Common myeloid progenitor, CD34-positive (primary cell): Measurements from ENCODE around the gene NPC1L1.
A peak's percentile ranks its signal among the peaks of the same experiment; 100 is the strongest.

ENCODE experiments used
- CTCF ChIA-PET: fragments of 350-600 bp; sonication (Branson Sonifier 250); formaldehyde crosslinking; loops from one replicate; lab custom pipeline; 2021; ENCODE audit warnings: antibody characterized with exemption; lab: Charles Lee
- POLR2A ChIA-PET: fragments of 350-600 bp; sonication (Branson Sonifier 250); formaldehyde crosslinking; loops from one replicate; lab custom pipeline; 2021; ENCODE audit warnings: antibody characterized with exemption; lab: Charles Lee
- DNase-seq, 3 donors: peaks; one replicate each; pipeline versions ENCODE4 v3.0.0 to v3.0.0-alpha.2; 2013
- H3K27ac ChIP-seq, 2 experiments: 1 replicate in 1 of 2; 2 replicates in 1 of 2; pipeline ENCODE4 v1.7.0; 2013; ENCODE audit warnings: inconsistent platforms in 2 of 2, low read length in 2 of 2, mild to moderate bottlenecking in 2 of 2, low read depth in 1 of 2, moderate library complexity in 1 of 2; ENCODE audit not compliant: severe bottlenecking in 2 of 2, insufficient read depth in 1 of 2, poor library complexity in 1 of 2
- H3K27me3 ChIP-seq, 5 experiments: replicated peaks in 2 of 5; 1 replicate in 3 of 5; 2 replicates in 2 of 5; pipeline versions ENCODE4 v1.6.1 to v1.7.0; 2013; ENCODE audit warnings: low read length in 4 of 5, mild to moderate bottlenecking in 2 of 5, moderate library complexity in 2 of 5, inconsistent platforms in 1 of 5; ENCODE audit not compliant: insufficient read depth in 5 of 5, control insufficient read depth in 4 of 5
- H3K36me3 ChIP-seq, 4 experiments: 1 replicate in 2 of 4; 2 replicates in 2 of 4; pipeline versions ENCODE4 v1.6.1 to v1.7.0; 2013; ENCODE audit warnings: low read length in 3 of 4, control low read depth in 1 of 4, mild to moderate bottlenecking in 1 of 4; ENCODE audit not compliant: control insufficient read depth in 4 of 4, insufficient read depth in 4 of 4
- H3K4me1 ChIP-seq, 4 experiments: 1 replicate in 3 of 4; 2 replicates in 1 of 4; pipeline versions ENCODE4 v1.6.1 to v1.7.1; 2013; ENCODE audit warnings: low read length in 3 of 4, mild to moderate bottlenecking in 3 of 4, control low read depth in 1 of 4, inconsistent platforms in 1 of 4, moderate library complexity in 1 of 4; ENCODE audit not compliant: control insufficient read depth in 4 of 4, insufficient read depth in 4 of 4; ENCODE audit errors: control extremely low read depth in 1 of 4
- H3K4me3 ChIP-seq, 7 experiments: 1 replicate in 4 of 7; 2 replicates in 3 of 7; pipeline versions ENCODE4 v1.5.1 to v1.7.0; 2013; ENCODE audit warnings: mild to moderate bottlenecking in 7 of 7, low read length in 6 of 7, moderate library complexity in 6 of 7, inconsistent platforms in 2 of 7, low read depth in 2 of 7, control low read depth in 1 of 7; ENCODE audit not compliant: insufficient read depth in 4 of 7, control insufficient read depth in 1 of 7; ENCODE audit errors: extremely low read depth in 1 of 7
- H3K9me3 ChIP-seq, 5 experiments: 1 replicate in 4 of 5; 2 replicates in 1 of 5; pipeline versions ENCODE4 v1.6.1 to v1.7.1; 2013; ENCODE audit warnings: low read length in 4 of 5, mild to moderate bottlenecking in 2 of 5, inconsistent platforms in 1 of 5, low read depth in 1 of 5, moderate library complexity in 1 of 5; ENCODE audit not compliant: control insufficient read depth in 4 of 5, insufficient read depth in 2 of 5; ENCODE audit errors: control extremely low read depth in 1 of 5
- WGBS: methylation state at CpG from one replicate; pipeline ENCODE4 v1.1.5; 2013; ENCODE audit not compliant: insufficient coverage; 5-methylcytosine and 5-hydroxymethylcytosine counted together

The NPC1L1 gene

DNA sequence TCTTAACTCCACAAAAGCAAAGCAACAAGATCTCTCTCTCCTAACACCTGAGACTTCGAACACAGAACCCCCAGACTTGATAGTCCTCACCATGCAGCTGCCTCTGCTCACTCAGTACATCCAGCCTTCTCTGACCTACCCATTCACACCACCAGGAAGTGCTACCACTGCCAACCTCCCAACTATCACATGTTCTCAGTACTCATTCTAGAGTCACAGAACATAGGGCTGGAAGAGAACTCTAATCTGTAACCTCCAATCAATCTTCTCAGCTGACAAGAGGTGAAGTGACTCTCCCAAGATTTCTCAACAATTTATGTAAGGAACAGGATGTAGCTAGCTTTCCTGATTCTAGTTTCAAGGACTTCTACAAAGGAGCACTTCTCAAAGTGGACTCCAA, 54.4 kb downstream of the NPC1L1 start:
- CTCF ChIA-PET = interaction anchor here (1.3 kb wide), 1 partner anchor 9 kb away, joined by 4 read pairs; no protein-coding TSS in a partner anchor
- 100% methylated on average over 1 of the region's 1 CpG for WGBS

DNA sequence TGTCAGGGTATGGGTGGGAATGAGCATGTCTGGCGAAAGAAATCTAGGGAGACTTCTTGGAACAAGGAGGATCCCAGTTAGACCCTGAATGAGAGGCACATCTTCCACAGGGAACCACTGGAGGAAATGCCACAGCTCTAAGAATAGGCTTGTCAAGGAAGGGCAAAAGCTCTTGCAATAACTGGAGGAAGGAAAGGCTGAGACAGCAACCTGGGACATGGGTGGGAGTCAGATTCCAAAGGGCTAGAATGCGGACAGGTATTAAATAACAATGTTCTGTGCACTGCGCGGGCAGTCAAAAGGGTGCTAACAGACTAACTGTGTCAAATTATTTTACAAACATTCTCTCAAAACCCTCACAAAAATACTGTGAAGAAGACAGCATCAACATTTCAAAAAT, 55.1 kb downstream of the NPC1L1 start:
- POLR2A ChIA-PET = no interaction called here
- H3K27ac ChIP-seq = no peak overlapping the region
- no peaks in the 10 kb centered on the region for H3K27me3 ChIP-seq
- H3K4me1 ChIP-seq = peaks cover 9 to 23% (median 16%) of the 10 kb centered on the region in 4 experiments
- peaks cover 6 to 27% (median 12%) of the 10 kb centered on the region in 5 experiments for H3K9me3 ChIP-seq
- DNase-seq = no peak
- H3K4me3 ChIP-seq = no peak overlapping the region
- H3K36me3 ChIP-seq = peaks cover 37 to 53% (median 41%) of the 10 kb centered on the region in 4 experiments
- CTCF ChIA-PET = no interaction called here
- WGBS = 92% methylated on average over 1 of the region's 4 CpGs

More for the DNA sequence above, 54.4 kb downstream of the NPC1L1 start:
- Histone ChIP-seq H3K4me1 (peaks cover 12 to 28% (median 17%) of the 10 kb centered on the region in 4 experiments), H3K27me3 (no peaks in the 10 kb centered on the region), H3K36me3 (peaks cover 30 to 46% (median 34%) of the 10 kb centered on the region in 4 experiments), H3K4me3 (no peak overlapping the region), H3K27ac (no peak overlapping the region), H3K9me3 (peaks cover 6 to 27% (median 12%) of the 10 kb centered on the region in 5 experiments)
- POLR2A ChIA-PET = no interaction called here
- no peak for DNase-seq

DNA sequence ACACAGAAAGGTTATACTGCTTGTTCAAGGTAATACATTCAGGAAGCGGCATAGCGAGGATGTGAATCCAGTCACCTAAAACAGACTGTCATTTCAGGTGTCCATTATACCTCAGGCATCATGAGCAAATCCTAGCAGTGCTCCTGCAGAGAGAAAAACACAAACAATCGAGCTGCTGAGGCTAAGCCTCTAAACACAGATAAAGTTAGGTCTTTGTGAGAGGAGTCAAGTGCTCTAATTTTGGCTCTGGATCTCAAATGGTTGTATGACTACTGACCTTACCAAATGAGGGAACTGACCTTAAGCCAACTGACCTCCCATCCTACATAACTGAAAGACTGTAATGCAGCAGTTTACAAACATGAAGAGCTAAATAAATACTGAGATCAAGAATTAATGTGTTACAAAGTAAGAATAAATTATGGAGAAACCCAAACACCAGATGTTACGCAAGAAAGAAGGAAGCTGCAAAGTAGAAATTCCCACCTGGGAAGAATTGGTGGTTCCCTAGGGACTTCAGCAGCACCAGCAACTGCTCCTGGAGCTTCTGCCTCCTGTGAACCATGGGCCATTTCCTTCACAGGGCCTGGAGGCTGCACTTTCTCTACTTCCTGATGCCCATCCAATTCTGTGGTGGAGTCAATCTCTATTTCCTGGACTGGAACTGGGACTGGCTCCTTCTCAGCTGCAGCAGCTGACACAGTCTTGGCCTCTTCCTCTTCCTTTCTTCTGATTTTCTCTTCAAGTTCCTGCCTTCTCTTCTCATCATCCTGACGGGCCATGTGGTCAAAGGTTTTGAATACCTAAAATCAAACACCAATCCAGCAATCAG, 56.4 kb downstream of the NPC1L1 start:
- 100% methylated on average over 1 of the region's 5 CpGs for WGBS
- POLR2A ChIA-PET = no interaction called here
- H3K36me3 ChIP-seq = peaks cover 38 to 60% (median 48%) of the 10 kb centered on the region in 4 experiments
- no peak overlapping the region for H3K4me3 ChIP-seq
- DNase-seq = no peak
- CTCF ChIA-PET = interaction anchor here (0.9 to 1.2 kb wide), 3 partner anchors 14 to 241 kb away, joined by 3 read pairs; no protein-coding TSS in a partner anchor
- H3K27ac ChIP-seq = no peak overlapping the region
- H3K9me3 ChIP-seq = peaks cover 6 to 27% (median 12%) of the 10 kb centered on the region in 5 experiments
- H3K4me1 ChIP-seq = peaks cover 6 to 15% (median 10%) of the 10 kb centered on the region in 4 experiments
- H3K27me3 ChIP-seq = no peaks in the 10 kb centered on the region

DNA sequence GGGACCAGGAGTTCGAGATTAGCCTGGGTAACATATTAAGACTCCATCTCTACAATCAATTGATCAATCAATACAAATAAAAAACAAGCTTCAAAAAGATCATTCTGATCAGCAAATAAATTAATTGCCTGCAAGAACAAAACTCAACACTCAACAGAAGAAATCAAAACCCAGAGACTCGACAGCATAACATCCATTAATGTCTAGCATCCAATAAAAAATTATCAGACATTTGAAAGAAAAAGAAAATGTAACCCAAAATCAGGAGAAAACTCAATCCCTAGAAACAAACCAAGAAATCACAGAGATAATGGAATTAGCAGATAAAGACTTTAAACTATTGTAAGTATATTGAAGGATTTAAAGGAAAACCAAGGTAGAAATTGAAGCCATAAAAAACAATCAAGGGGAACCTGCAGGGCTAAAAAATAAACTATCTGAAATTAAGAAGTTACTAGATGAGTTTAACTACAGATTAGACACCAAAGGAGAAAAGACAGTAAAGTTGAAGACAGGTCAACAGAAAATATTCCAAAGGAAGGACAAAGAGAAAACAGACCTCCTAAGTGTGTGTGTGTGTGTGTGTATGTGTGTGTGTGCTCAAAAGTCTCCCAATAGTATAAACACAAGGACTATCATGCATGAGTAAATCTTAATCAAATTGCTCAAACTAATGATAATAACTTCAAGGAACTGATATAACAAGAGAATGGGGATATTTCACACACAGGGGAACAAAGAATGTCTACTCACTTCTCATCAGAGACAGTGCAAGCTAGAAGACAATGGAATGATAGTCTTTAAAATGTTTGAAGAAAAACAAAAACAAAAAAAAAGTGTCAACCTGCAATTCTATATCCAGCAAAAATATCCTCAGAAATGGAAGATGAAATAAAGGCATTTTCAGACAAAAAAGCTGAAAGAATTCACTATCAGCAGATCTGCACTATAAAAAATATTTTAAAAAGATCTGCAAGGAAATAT, 58.3 kb downstream of the NPC1L1 start:
- CTCF ChIA-PET = interaction anchor here (1.0 to 1.9 kb wide), 2 partner anchors 22 to 82 kb away, joined by 3 to 4 read pairs; no protein-coding TSS in a partner anchor
- WGBS = no CpG with 5 or more reads among the region's 2 CpGs
- peaks cover 41 to 71% (median 59%) of the 10 kb centered on the region in 4 experiments for H3K36me3 ChIP-seq

DNA sequence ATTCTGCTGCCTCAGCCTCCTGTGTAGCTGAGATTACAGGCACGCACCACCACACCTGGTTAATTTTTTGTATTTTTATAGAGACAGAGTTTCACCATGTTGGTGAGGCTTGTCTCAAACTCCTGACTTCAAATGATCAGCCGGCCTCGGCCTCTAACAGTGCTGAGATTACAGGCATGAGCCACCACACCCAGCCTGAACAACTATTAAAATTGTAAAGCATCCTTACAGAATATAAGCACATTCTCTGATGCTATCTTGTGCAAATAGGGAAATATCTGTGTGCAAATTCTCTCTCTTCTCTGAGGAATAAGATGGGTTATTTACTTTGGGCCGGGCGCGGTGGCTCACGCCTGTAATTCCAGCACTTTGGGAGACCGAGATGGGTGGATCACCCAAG, 63.2 kb downstream of the NPC1L1 start:
- no CpG with 5 or more reads among the region's 8 CpGs for WGBS
- no peak overlapping the region for H3K27ac ChIP-seq
- H3K27me3 ChIP-seq = no peaks in the 10 kb centered on the region
- H3K4me1 ChIP-seq = no peaks in the 10 kb centered on the region
- H3K9me3 ChIP-seq = peaks cover 0 to 12% (median 4%) of the 10 kb centered on the region in 5 experiments
- POLR2A ChIA-PET = no interaction called here
- H3K4me3 ChIP-seq = no peak overlapping the region
- no peak for DNase-seq
- peaks cover 41 to 81% (median 59%) of the 10 kb centered on the region in 4 experiments for H3K36me3 ChIP-seq
- CTCF ChIA-PET = interaction anchor here (0.6 to 1.5 kb wide), 5 partner anchors 9 to 255 kb away, joined by 3 to 4 read pairs (median 3); no protein-coding TSS in a partner anchor

More for the DNA sequence above, 58.3 kb downstream of the NPC1L1 start:
- POLR2A ChIA-PET = interaction anchor here (0.7 kb wide), 1 partner anchor 301 kb away, joined by 4 read pairs; no protein-coding TSS in a partner anchor
- Histone ChIP-seq H3K4me1 (peaks cover 0 to 3% (median 0%) of the 10 kb centered on the region in 4 experiments), H3K9me3 (peaks cover 6 to 29% (median 14%) of the 10 kb centered on the region in 5 experiments), H3K27ac (no peak overlapping the region), H3K4me3 (no peak overlapping the region), H3K27me3 (no peaks in the 10 kb centered on the region)
- peak in 2 of 3 donors; percentile 59 to 67 for DNase-seq

DNA sequence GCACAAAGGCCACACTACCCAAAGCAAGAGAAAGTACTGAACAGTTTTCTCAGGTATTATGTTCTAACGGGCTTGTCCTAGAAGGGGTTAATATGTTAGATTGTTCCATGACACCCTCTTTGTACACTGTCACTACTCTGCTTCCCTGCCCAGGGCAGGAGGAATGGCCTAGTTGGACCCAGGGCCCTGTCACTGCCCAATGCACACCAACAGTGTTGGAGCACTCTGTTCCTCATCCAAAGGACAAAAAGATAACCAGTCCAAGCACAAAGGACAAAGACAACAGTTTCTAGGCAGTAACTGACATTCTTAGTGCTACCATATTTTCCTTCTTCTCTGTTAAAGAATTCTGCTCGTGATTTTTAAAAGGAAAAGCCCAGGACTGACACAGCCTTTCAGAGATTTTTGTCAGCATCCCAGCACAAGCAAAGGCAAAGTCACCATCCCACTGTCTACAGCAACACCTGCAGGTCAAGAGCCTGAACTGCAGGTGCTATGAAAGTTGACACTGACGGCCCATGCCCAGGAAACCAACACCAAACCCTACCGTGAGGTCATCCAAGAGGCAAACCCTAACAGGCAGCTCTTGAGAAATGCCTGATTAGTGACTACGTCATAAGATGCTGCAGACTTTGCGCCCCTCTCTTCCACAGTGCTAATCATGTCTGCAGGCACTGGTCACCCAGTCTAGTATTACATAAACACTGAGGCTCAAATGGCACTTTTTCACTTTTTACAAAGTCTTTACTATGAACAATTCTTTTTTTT, 63.9 kb downstream of the NPC1L1 start:
- H3K27me3 ChIP-seq = no peaks in the 10 kb centered on the region
- DNase-seq = peak; percentile 64 to 78 (median 76)
- WGBS = 55% methylated on average over 6 of the region's 6 CpGs
- POLR2A ChIA-PET = no interaction called here
- H3K27ac ChIP-seq = no peak overlapping the region
- H3K4me1 ChIP-seq = no peaks in the 10 kb centered on the region
- peaks cover 37 to 78% (median 54%) of the 10 kb centered on the region in 4 experiments for H3K36me3 ChIP-seq
- CTCF ChIA-PET = interaction anchor here (0.6 to 1.5 kb wide), 6 partner anchors 10 to 254 kb away, joined by 3 to 4 read pairs (median 3); no protein-coding TSS in a partner anchor
- H3K4me3 ChIP-seq = no peak overlapping the region
- H3K9me3 ChIP-seq = peaks cover 0 to 6% (median 0%) of the 10 kb centered on the region in 5 experiments
